HAP-1 (cell line): ENCODE results near the gene C2orf81.
"Not testable (repeated sequence)": the region's sequence is repeated elsewhere in the genome, so short reads cannot be mapped to it uniquely, and the experiment has no call there.

Experiments
- DNase-seq, 2 experiments: peaks; one replicate each; pipeline ENCODE4 v3.0.0-alpha.2; 2016 to 2020; ENCODE audit warnings: low spot score in 2 of 2
- H3K27me3 ChIP-seq: fragments of 250-450 bp; sonication (Bioruptor Pico); 2 replicates; pipeline ENCODE4 v1.5.1; 2020; ENCODE audit warnings: low read depth, mild to moderate bottlenecking, moderate library complexity
- H3K36me3 ChIP-seq: fragments of 250-450 bp; sonication (Bioruptor Pico); replicated peaks from 2 replicates; pipeline ENCODE4 v1.5.1; 2020; ENCODE audit warnings: mild to moderate bottlenecking
- H3K4me1 ChIP-seq: fragments of 250-450 bp; sonication (Bioruptor Pico); 2 replicates; pipeline ENCODE4 v1.5.1; 2020; ENCODE audit warnings: mild to moderate bottlenecking
- H3K4me3 ChIP-seq: fragments of 250-450 bp; sonication (Bioruptor Pico); 2 replicates; pipeline ENCODE4 v1.5.1; 2020; ENCODE audit warnings: mild to moderate bottlenecking, moderate library complexity
- H3K9me3 ChIP-seq: fragments of 250-450 bp; sonication (Bioruptor Pico); 2 replicates; pipeline ENCODE4 v1.5.1; 2020; ENCODE audit warnings: mild to moderate bottlenecking, moderate library complexity
- in situ Hi-C: fragments of 300-500 bp; cut with MboI; formaldehyde crosslinking; loops from 3 replicates; pipeline ENCODE4 v1.14.3; 2020; ENCODE audit warnings: low sequenced_read_pairs, inconsistent platforms, mixed read lengths

The C2orf81 gene

DNA sequence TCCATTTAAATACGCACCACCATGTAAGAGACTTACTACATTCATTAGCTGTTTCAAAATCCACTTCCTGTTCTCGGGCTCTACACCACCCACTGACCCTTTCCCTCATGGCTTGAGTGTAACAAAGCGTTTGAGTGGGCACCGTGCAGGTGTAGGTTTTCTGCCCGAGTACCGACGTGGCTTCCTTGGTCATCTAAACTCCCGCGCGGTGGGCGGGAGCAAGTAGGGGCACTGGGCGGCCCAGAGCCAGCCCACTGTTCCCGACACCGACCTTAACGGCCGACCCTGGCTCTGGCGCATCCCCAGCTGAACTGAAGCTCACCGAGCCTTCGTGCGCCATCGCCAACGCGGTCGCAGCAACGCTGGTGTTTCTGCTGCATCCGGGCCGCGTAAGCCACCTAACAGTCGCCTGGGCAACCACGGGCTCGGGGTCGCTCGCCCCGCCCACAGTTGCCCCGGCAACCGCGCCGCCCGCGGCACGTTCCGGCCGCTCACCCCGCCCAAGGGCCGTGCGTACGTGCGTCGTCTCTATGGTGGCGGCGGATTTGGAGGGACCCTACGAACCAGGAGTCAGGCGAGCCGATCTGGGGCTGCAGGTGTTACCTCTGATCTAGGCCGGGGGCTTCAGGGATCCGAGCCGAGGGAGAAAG lies at the start of gene C2orf81, which contains the start of gene WDR54:
TSS of gene C2orf81 (minus strand) at position 399 of the 650 bp plus-strand sequence. CDS start at position 340, 59 bp downstream.
TSS of gene WDR54 (plus strand) at position 510 of the 650 bp plus-strand sequence. CDS start 424 bp downstream, outside the sequence.
- H3K36me3 ChIP-seq = peaks cover 12% of the 10 kb centered on the region
- in situ Hi-C loops = no loop called here
- no peaks in the 10 kb centered on the region for H3K9me3 ChIP-seq
- H3K4me3 ChIP-seq = peak within 1 kb of the TSS; percentile 64
- no peaks in the 10 kb centered on the region; the same call in 1 of the 2 replicates for H3K4me1 ChIP-seq
- no peaks in the 10 kb centered on the region for H3K27me3 ChIP-seq
- DNase-seq = peak; percentile 80 to 94

DNA sequence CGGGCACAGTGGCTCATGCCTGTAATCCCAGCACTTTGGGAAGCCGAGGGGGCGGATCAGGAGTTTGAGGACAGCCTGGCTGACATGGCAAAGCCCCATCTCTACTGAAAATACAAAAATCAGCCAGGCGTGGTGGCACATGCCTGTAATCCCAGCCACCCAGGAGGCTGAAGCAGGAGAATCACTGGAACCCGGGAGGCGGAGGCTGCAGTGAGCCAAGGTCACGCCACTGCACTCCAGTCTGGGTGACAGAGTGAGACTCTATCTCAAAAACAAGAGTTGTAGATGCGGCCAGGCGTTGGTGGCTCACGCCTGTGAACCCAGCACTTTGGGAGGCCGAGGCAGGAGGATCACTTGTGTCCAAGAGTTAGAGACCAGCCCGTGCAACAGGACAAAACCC lies 49.3 kb upstream of the C2orf81 start:
- H3K4me3 ChIP-seq, H3K27me3 ChIP-seq, H3K9me3 ChIP-seq, in situ Hi-C loops, DNase-seq, H3K4me1 ChIP-seq: not testable (repeated sequence)
- H3K36me3 ChIP-seq = peaks cover 17% of the 10 kb centered on the region

DNA sequence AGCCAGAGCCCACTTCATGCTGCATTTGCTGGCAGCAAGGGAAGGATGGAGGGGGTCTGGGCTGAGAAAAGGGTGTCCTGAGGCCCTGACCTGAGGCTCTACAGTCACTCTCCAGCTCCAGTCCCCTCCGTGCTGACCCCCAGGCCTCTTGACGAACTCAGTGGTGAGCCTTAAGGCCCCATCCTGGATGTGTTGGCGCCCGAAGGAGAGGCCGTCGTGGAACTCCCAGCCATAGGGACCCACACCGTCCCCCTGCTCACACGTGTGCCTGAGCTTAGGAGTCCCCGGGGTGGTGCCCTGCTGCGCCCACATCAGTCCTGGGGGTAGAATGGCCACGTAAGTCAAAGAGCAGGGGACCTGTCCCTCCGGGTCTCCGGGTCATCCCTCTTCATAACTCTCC lies 43.0 kb upstream of the C2orf81 start:
- peak in 1 of 2 experiments; percentile 29 for DNase-seq
- Histone ChIP-seq H3K36me3 (peaks cover 25% of the 10 kb centered on the region), H3K4me1 (peaks cover 3% of the 10 kb centered on the region; the same call in 1 of the 2 replicates), H3K9me3 (no peaks in the 10 kb centered on the region), H3K4me3 (peak overlapping the region; percentile 75), H3K27me3 (no peaks in the 10 kb centered on the region)
- in situ Hi-C loops = no loop called here

DNA sequence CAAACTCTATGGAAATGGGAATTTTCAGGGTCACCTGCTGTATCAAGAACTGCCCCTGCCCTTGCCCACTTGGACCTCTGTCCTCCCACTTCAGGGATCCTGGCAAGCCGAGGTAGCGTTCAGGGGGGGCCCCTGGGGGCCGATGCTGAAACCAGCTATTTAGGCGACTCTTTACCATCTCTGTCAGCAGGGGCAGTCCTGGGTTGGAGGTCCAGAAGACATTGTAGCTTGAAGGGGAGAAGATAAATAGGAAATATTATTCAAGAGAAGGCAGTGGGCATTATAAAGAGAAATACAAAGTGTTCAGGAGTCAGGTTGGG lies 41.3 kb upstream of the C2orf81 start:
- Histone ChIP-seq H3K9me3 (no peaks in the 10 kb centered on the region), H3K27me3 (no peaks in the 10 kb centered on the region), H3K4me3 (no peak overlapping the region; the same call in 1 of the 2 replicates), H3K4me1 (peaks cover 4% of the 10 kb centered on the region; the same call in 1 of the 2 replicates), H3K36me3 (peaks cover 25% of the 10 kb centered on the region)
- in situ Hi-C loops = no loop called here
- DNase-seq = no peak

DNA sequence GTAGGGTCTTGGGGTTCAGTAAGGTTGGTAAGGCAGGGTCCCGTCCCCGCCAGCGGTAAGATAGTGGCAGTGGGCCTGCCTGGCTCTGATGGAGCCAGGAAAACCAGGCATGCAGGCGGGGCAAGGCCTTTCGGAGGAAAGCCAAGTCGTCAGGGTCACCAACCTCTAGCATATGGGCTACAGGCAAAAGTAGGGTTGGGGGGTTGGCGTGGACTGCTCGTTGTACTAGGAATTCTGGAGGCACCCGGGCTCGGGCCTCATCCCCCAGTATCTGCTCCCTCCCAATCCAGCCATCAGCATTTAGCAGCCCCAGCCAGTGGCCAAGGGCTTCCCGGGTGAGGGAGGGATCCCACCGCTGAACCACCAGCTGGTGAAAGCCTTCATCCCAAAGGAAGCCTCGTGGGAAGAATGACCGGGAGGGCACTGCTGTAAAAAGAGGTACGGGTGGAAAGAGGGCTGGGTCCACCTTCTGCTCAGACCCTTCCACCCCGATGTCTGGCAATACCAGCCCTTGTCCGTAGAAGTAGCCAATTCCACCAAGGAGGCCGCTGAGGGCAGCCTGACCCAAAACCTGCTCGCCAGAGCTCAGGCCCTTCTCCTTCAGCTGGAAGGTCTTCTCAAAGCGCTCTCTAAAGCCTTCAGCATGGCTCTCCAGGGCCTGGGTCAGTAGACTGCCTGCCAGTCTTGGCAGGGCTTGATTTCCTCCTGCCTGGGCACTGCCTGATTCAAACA lies 40.8 kb upstream of the C2orf81 start:
- peaks cover 4% of the 10 kb centered on the region; the same call in 1 of the 2 replicates for H3K4me1 ChIP-seq
- H3K4me3 ChIP-seq = no peak overlapping the region
- in situ Hi-C loops = no loop called here
- DNase-seq = no peak
- H3K27me3 ChIP-seq = no peaks in the 10 kb centered on the region
- H3K9me3 ChIP-seq = no peaks in the 10 kb centered on the region
- peaks cover 25% of the 10 kb centered on the region for H3K36me3 ChIP-seq

DNA sequence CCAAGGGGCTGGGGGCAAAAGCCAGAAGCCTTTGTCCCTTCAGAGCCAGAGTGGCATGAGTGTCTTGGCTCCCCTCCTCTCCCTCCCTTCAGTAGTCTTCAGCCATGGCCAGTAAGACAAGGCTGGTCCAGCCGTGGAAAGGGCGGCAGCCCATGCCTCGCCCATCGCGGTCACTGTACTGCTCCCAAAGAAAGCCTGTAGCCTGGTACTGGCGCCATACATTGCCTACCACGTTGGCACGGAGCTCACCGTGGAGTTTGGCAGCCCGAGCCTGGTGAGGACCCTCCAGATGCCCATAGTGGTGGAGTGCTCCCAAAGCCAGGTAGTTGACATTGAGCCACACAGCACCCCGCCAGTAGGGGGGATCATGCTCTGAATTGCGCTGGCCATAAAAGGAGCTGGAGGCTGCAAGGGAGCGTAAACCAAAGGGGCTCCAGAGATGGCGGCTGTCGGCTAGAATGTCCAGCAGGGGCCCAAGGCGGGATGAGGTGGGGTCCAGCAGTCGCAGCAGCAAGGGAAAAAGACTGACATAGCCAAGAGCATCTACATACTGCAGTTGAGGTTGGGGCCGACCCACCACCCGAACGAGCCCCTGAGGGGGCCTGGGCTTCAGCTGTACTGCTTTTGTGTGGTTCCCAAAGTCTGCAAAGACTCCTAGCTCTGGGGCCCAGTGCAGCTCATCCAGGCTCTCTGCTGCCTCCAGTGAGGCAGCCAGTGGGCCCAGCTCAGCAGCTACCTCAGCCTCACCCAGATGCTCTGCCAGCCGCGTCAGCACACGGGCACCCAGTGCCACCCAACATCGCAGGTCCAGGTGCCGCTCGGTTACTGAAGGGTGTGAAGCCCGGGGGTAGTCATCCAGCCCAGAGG lies 40.0 kb upstream of the C2orf81 start:
- peaks cover 25% of the 10 kb centered on the region for H3K36me3 ChIP-seq
- H3K4me1 ChIP-seq = peaks cover 11% of the 10 kb centered on the region
- DNase-seq = peak in 1 of 2 experiments; percentile 41
- in situ Hi-C loops = no loop called here
- no peaks in the 10 kb centered on the region for H3K27me3 ChIP-seq
- no peaks in the 10 kb centered on the region for H3K9me3 ChIP-seq
- no peak overlapping the region for H3K4me3 ChIP-seq

DNA sequence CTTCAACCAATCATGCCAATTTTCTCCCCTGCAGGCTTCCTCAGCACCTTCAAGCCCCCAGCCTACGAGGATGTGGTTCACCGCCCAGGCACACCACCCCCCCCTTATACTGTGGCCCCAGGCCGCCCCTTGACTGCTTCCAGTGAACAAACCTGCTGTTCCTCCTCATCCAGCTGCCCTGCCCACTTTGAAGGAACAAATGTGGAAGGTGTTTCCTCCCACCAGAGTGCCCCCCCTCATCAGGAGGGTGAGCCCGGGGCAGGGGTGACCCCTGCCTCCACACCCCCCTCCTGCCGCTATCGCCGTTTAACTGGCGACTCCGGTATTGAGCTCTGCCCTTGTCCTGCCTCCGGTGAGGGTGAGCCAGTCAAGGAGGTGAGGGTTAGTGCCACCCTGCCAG lies 38.8 kb upstream of the C2orf81 start:
- in situ Hi-C loops, H3K4me3 ChIP-seq, H3K9me3 ChIP-seq, DNase-seq, H3K27me3 ChIP-seq: not testable (repeated sequence)
- peaks cover 16% of the 10 kb centered on the region for H3K4me1 ChIP-seq
- peaks cover 25% of the 10 kb centered on the region for H3K36me3 ChIP-seq

DNA sequence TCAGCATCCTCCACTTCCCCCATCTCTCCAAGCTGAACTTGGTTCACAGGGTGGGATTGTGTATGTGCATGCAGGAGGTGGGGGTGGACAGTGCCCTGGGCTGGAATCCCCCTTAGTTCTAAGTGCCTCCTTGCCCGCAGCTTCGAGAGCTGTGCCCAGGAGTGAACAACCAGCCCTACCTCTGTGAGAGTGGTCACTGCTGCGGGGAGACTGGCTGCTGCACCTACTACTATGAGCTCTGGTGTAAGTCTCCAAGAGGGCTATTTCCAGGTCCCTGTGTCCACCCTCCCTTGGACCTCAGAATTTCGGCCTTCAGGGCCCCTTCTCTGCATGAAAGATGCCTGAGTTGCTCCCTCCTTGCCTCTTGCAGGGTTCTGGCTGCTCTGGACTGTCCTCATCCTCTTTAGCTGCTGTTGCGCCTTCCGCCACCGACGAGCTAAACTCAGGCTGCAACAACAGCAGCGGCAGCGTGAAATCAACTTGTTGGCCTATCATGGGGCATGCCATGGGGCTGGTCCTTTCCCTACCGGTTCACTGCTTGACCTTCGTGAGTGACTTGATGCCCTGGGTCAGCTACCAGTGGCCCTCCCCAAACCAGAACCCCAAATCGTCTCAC lies 38.2 kb upstream of the C2orf81 start:
- DNase-seq, H3K27me3 ChIP-seq, H3K4me3 ChIP-seq, H3K9me3 ChIP-seq: not testable (repeated sequence)
- Histone ChIP-seq H3K36me3 (peaks cover 25% of the 10 kb centered on the region), H3K4me1 (peaks cover 16% of the 10 kb centered on the region)
- in situ Hi-C loops = loop anchor here (10.0 kb wide), 1 partner anchor 725 kb away; the partner anchor contains the start of gene TPRKB

DNA sequence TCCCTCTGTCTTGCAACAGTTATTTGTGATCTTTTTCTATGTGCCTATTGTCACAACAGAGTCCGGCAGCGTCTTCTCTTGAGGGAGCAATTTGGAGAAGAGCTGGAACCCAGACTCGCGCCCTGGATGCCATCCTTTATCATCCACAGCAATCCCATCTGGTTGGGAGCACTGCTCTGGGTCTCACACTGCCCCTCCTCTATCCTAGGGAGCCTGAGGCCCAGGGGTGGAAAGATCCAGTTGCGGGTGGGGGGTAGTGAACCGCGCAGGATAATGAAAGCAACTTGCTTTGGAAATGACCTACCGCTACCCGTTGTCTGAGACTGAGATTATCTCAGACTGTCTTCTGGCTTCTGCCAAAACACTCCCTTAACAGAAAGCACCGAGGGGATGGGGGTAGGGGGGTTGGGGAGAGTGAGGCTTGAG lies 37.5 kb upstream of the C2orf81 start:
- DNase-seq = peak in 1 of 2 experiments; percentile 31
- H3K27me3 ChIP-seq = no peaks in the 10 kb centered on the region
- H3K36me3 ChIP-seq = peaks cover 25% of the 10 kb centered on the region
- peaks cover 16% of the 10 kb centered on the region for H3K4me1 ChIP-seq
- in situ Hi-C loops = loop anchor here (10.0 kb wide), 1 partner anchor 724 kb away; the partner anchor contains the start of gene TPRKB
- peak overlapping the region; percentile 71 for H3K4me3 ChIP-seq
- H3K9me3 ChIP-seq = no peaks in the 10 kb centered on the region

DNA sequence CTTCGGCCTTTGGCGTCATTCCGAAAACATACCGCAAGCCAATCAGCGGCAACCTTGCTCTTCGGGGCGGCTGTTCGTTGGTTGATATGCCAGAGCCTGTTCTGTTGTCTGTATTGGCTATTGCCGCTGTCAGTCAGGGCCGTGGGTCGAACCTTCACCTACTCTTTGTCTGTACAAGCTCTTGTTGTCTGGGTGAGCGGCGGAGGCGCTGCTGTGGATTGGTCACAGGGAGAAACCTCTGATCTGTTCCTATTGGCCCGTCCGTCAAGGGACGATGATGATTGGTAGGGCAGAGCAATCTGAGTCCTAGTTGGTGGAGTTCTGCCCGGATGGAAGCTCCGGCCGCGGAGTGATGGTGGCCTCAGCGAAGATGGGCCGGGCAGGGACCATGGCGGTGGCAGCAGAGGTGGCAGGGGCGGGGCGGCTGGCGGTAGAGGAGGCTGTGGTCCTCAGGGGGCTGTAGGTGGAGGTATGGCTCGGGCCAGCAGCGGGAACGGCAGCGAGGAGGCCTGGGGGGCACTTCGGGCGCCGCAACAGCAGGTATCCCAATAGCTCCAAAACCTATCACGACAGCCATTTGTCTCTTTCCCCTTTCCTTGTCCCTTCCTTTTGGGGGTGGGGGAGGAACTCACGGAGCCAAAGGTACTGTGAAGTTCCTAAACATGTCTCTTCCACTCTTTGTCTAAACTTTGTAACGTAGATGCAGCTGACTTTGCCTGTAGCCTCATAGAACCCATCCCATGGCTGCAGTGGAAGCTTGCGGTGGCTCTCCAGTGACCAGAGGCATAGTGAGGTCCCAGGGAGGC lies 36.9 kb upstream of the C2orf81 start, which contains the start of gene WBP1:
TSS of gene WBP1 (plus strand) at position 307 of the 806 bp plus-strand sequence. CDS start at position 472, 165 bp downstream.
- peaks cover 25% of the 10 kb centered on the region for H3K36me3 ChIP-seq
- no peaks in the 10 kb centered on the region for H3K9me3 ChIP-seq
- H3K27me3 ChIP-seq = no peaks in the 10 kb centered on the region
- peaks cover 16% of the 10 kb centered on the region for H3K4me1 ChIP-seq
- DNase-seq = peak; percentile 99 to 100
- H3K4me3 ChIP-seq = peak within 1 kb of the TSS; percentile 71
- in situ Hi-C loops = loop anchor here (10.0 kb wide), 1 partner anchor 724 kb away; the partner anchor contains the start of gene TPRKB

DNA sequence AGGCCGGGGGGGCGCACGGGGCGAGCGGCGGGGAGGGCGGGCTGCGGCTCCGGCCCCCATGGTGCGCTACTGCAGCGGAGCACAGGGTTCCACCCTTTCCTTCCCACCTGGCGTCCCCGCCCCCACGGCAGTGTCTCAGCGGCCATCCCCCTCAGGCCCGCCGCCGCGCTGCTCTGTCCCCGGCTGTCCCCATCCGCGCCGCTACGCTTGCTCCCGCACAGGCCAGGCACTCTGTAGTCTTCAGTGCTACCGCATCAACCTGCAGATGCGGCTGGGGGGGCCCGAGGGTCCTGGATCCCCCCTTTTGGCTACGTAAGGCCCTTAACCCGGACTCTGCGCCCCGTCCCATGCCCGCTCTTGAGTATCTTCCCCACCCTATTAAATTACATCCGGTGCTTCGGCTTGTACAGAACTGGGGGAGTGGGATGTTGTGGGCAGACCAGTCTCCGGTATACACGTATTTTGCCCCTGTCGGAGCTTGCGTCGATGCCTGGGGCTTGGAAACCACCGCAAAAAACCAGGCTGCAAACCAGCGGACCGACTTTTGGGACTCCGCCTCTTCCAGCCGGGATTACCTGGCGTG lies 36.2 kb upstream of the C2orf81 start:
- peak; percentile 33 to 83 for DNase-seq
- H3K36me3 ChIP-seq = peaks cover 18% of the 10 kb centered on the region
- in situ Hi-C loops = loop anchor here (10.0 kb wide), 1 partner anchor 723 kb away; the partner anchor contains the start of gene TPRKB

DNA sequence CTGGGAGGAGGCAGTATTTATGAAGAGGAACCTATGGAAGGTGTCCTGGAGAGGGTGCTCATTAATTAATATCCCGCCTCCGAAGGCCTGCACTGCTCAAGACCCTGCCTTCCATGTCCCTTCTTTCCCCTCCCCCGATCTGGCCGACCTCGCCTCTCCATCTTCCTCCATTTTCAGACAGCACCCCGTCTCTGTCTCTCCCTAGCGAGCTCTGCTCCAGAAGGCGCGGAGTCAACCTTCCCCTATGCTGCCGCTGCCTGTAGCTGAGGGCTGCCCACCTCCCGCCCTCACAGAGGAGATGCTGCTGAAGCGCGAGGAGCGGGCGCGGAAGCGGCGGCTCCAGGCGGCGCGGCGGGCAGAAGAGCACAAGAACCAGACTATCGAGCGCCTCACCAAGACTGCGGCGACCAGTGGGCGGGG lies 35.7 kb upstream of the C2orf81 start:
- no peak for DNase-seq
- Histone ChIP-seq H3K9me3 (no peaks in the 10 kb centered on the region), H3K4me3 (peak overlapping the region; percentile 71), H3K4me1 (peaks cover 16% of the 10 kb centered on the region), H3K36me3 (peaks cover 13% of the 10 kb centered on the region), H3K27me3 (no peaks in the 10 kb centered on the region)
- in situ Hi-C loops = loop anchor here (10.0 kb wide), 1 partner anchor 722 kb away; the partner anchor contains the start of gene TPRKB

More for the DNA sequence above, 36.2 kb upstream of the C2orf81 start:
- H3K9me3 ChIP-seq = no peaks in the 10 kb centered on the region
- peaks cover 16% of the 10 kb centered on the region for H3K4me1 ChIP-seq
- H3K4me3 ChIP-seq = peak overlapping the region; percentile 71
- H3K27me3 ChIP-seq = no peaks in the 10 kb centered on the region
